Cardiac muscle cell (in vitro differentiated cells and primary cell): ENCODE data around the gene CCDC186. TPM values are rescaled to one million over a fixed set of nuclear protein-coding genes. Genes with fewer than 3 reads are reported as not detected.

Source experiments
- DNase-seq, 2 donors: peaks; one replicate each; pipeline versions ENCODE4 v3.0.0 to v3.0.0-alpha.2; 2010 to 2017; ENCODE audit warnings: low read depth in 1 of 2, low spot score in 1 of 2
- H3K27ac ChIP-seq: fragments of 200-600 bp; sonication (generic); 2 replicates; pipeline ENCODE4 v1.5.1; 2016
- H3K27me3 ChIP-seq: fragments of 200-600 bp; sonication (generic); 2 replicates; pipeline ENCODE4 v1.6.0; 2016; ENCODE audit warnings: control low read depth
- H3K36me3 ChIP-seq: fragments of 200-600 bp; sonication (generic); 2 replicates; pipeline ENCODE4 v1.5.1; 2016; ENCODE audit warnings: control low read depth
- H3K4me1 ChIP-seq: fragments of 200-600 bp; sonication (generic); 2 replicates; pipeline ENCODE4 v1.8.1; 2017; ENCODE audit warnings: low read depth, mild to moderate bottlenecking, mixed run types
- H3K4me3 ChIP-seq: fragments of 200-600 bp; sonication (generic); 2 replicates; pipeline ENCODE4 v1.5.1; 2016; ENCODE audit warnings: mild to moderate bottlenecking
- H3K9me3 ChIP-seq: fragments of 200-600 bp; sonication (generic); 2 replicates; pipeline ENCODE4 v1.5.1; 2017; ENCODE audit warnings: low read depth, mild to moderate bottlenecking, control low read depth
- CTCF ChIP-seq: IDR thresholded peaks from 2 replicates; pipeline ENCODE4 v1.5.1; 2012; ENCODE audit warnings: low read depth, mild to moderate bottlenecking, low read length
- polyA plus RNA-seq: library from polyadenylated mRNA; unstranded; fragments of >200 nt; fragmentation: Nextera tagmentation; extraction: Ambion mirVana; gene quantifications from 2 replicates; pipeline ENCODE4 v1.2.1, GENCODE V29; 2016
- total RNA-seq: library from RNA; depleted of rRNA; stranded (reverse); fragments of >200 nt; gene quantifications from 2 replicates; pipeline ENCODE4 v1.2.3, GENCODE V29; 2016

Gene CCDC186
- total and polyA plus RNA-seq, 2 experiments from 2014 or later = 8.7 to 10.8 TPM

- Histone ChIP-seq H3K4me1 (peaks cover 4% of the 10 kb centered on the region), H3K27ac (no peak overlapping the region), H3K36me3 (peaks cover 1% of the 10 kb centered on the region), H3K9me3 (no peaks in the 10 kb centered on the region), H3K27me3 (no peaks in the 10 kb centered on the region), H3K4me3 (no peak overlapping the region)
- DNase-seq = no peak
- TF ChIP-seq CTCF = no peak
These were observed 6.0 kb downstream of the CCDC186 start for GRCh38 chr10:114167985-114168384.

GRCh38 chr10:114166494-114166893, 7.5 kb downstream of the CCDC186 start:
- TF ChIP-seq CTCF = no peak
- Histone ChIP-seq H3K9me3 (no peaks in the 10 kb centered on the region), H3K4me1 (peaks cover 4% of the 10 kb centered on the region), H3K27ac (no peak overlapping the region), H3K4me3 (no peak overlapping the region), H3K36me3 (peaks cover 13% of the 10 kb centered on the region), H3K27me3 (no peaks in the 10 kb centered on the region)
- DNase-seq = no peak

GRCh38 chr10:114166043-114166442, 8.0 kb downstream of the CCDC186 start:
- Histone ChIP-seq H3K27ac (no peak overlapping the region), H3K9me3 (no peaks in the 10 kb centered on the region), H3K27me3 (no peaks in the 10 kb centered on the region), H3K36me3 (peaks cover 16% of the 10 kb centered on the region), H3K4me3 (no peak overlapping the region), H3K4me1 (peaks cover 4% of the 10 kb centered on the region)
- DNase-seq = peak in 1 of 2 donors; percentile 55
- TF ChIP-seq CTCF = no peak

GRCh38 chr10:114163062-114163461, 10.9 kb downstream of the CCDC186 start:
- Histone ChIP-seq H3K4me3 (no peak overlapping the region), H3K27ac (no peak overlapping the region), H3K27me3 (no peaks in the 10 kb centered on the region), H3K36me3 (peaks cover 16% of the 10 kb centered on the region), H3K4me1 (peaks cover 4% of the 10 kb centered on the region), H3K9me3 (no peaks in the 10 kb centered on the region)
- no peak for DNase-seq
- no peak for TF ChIP-seq CTCF

GRCh38 chr10:114157912-114158311, 16.1 kb downstream of the CCDC186 start:
- no peaks in the 10 kb centered on the region for H3K4me1 ChIP-seq
- no peak overlapping the region for H3K27ac ChIP-seq
- DNase-seq = no peak
- H3K27me3 ChIP-seq = no peaks in the 10 kb centered on the region
- H3K4me3 ChIP-seq = no peak overlapping the region
- no peak for TF ChIP-seq CTCF
- no peaks in the 10 kb centered on the region for H3K9me3 ChIP-seq
- H3K36me3 ChIP-seq = peaks cover 14% of the 10 kb centered on the region

GRCh38 chr10:114151892-114152291, 22.1 kb downstream of the CCDC186 start:
- no peak for DNase-seq
- Histone ChIP-seq H3K4me3 (no peak overlapping the region), H3K9me3 (no peaks in the 10 kb centered on the region), H3K27ac (no peak overlapping the region), H3K36me3 (peaks cover 20% of the 10 kb centered on the region), H3K4me1 (no peaks in the 10 kb centered on the region), H3K27me3 (no peaks in the 10 kb centered on the region)
- no peak for TF ChIP-seq CTCF
